ENCODE data around the gene TLE1.

DNA sequence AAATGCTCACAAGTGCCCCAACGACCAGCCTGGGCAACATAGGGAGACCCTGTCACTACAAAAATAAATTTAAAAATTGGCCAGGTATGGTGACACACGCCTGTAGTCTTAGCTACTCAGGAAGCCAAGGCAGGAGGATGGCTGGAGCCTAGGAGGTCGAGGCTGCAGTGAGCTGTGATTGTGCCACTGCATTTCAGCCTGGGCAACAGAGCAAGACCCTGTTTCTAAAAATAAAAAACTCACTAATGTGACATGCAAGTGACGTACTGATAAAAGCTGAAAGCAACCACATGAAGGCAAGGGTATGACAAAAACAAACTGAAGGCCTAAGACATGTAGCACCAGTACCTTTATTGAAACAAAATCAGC lies 81.1 kb downstream of the TLE1 start:
- TF ChIP-seq, protein P1, sequence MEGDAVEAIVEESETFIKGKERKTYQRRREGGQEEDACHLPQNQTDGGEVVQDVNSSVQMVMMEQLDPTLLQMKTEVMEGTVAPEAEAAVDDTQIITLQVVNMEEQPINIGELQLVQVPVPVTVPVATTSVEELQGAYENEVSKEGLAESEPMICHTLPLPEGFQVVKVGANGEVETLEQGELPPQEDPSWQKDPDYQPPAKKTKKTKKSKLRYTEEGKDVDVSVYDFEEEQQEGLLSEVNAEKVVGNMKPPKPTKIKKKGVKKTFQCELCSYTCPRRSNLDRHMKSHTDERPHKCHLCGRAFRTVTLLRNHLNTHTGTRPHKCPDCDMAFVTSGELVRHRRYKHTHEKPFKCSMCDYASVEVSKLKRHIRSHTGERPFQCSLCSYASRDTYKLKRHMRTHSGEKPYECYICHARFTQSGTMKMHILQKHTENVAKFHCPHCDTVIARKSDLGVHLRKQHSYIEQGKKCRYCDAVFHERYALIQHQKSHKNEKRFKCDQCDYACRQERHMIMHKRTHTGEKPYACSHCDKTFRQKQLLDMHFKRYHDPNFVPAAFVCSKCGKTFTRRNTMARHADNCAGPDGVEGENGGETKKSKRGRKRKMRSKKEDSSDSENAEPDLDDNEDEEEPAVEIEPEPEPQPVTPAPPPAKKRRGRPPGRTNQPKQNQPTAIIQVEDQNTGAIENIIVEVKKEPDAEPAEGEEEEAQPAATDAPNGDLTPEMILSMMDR (IDR thresholded peaks at IDR 0.05) = no peak
- no peak for TF ChIP-seq POLR2A (IDR thresholded peaks at IDR 0.05)
